HCT116 (cell line): ENCODE data around the gene DNAJC4.

ENCODE experiments used
- CBX3 ChIP-seq: IDR thresholded peaks from 2 replicates; pipeline ENCODE4 v1.6.1; 2012; ENCODE audit warnings: low read depth
- ELF1 ChIP-seq: IDR thresholded peaks from 2 replicates; pipeline ENCODE4 v1.6.1; 2012; ENCODE audit warnings: low read depth, borderline replicate concordance
- EZH2 ChIP-seq: fragments of 200-600 bp; sonication (generic); IDR thresholded peaks from 2 replicates; pipeline ENCODE4 v1.6.1; 2017; ENCODE audit warnings: antibody characterized with exemption, mixed run types
- EZH2phosphoT487 ChIP-seq: fragments of 200-600 bp; IDR thresholded peaks from 2 replicates; pipeline ENCODE4 v1.6.1; 2018; ENCODE audit warnings: antibody characterized with exemption, borderline replicate concordance
- FOSL1 ChIP-seq: IDR thresholded peaks from 2 replicates; pipeline ENCODE4 v1.6.1; 2012; ENCODE audit warnings: low read depth
- JUND ChIP-seq: IDR thresholded peaks from 2 replicates; pipeline ENCODE4 v1.6.1; 2012
- POLR2A ChIP-seq: IDR thresholded peaks from 2 replicates; pipeline ENCODE4 v1.7.0; 2011; ENCODE audit warnings: borderline replicate concordance; ENCODE audit not compliant: insufficient read depth, insufficient read length; ENCODE audit errors: extremely low read depth
- POLR2AphosphoS5 ChIP-seq: IDR thresholded peaks from 2 replicates; pipeline ENCODE4 v1.6.1; 2011; ENCODE audit warnings: mild to moderate bottlenecking, low read depth, low read length, moderate library complexity
- SIN3A ChIP-seq: IDR thresholded peaks from 2 replicates; pipeline ENCODE4 v1.6.1; 2012; ENCODE audit warnings: low read depth
- TF ChIP-seq, protein P1 (sequence below), 3 experiments: fragments of 200-600 bp in 1 of 3; sonication (generic) in 1 of 3; IDR thresholded peaks in 2 of 3; conservative IDR thresholded peaks in 1 of 3; 2 replicates each; pipeline ENCODE4 v1.5.1; 2012 to 2017; ENCODE audit warnings: low read depth in 2 of 3, low read length in 2 of 3, antibody characterized with exemption in 1 of 3, borderline replicate concordance in 1 of 3, control low read depth in 1 of 3, mild to moderate bottlenecking in 1 of 3, mixed read lengths in 1 of 3, mixed run types in 1 of 3, moderate library complexity in 1 of 3; ENCODE audit not compliant: insufficient read depth in 1 of 3
- TF ChIP-seq, protein P2 (sequence below): IDR thresholded peaks from 2 replicates; pipeline ENCODE4 v1.6.1; 2011; ENCODE audit warnings: mild to moderate bottlenecking, low read length, moderate library complexity; ENCODE audit not compliant: insufficient replicate concordance; ENCODE audit errors: extremely low read depth
- TF ChIP-seq, protein P3 (sequence below): IDR thresholded peaks from 2 replicates; pipeline ENCODE4 v1.6.1; 2012
- TF ChIP-seq, protein P4 (sequence below): IDR thresholded peaks from 2 replicates; pipeline ENCODE4 v1.6.1; 2012; ENCODE audit warnings: low read depth

DNA sequence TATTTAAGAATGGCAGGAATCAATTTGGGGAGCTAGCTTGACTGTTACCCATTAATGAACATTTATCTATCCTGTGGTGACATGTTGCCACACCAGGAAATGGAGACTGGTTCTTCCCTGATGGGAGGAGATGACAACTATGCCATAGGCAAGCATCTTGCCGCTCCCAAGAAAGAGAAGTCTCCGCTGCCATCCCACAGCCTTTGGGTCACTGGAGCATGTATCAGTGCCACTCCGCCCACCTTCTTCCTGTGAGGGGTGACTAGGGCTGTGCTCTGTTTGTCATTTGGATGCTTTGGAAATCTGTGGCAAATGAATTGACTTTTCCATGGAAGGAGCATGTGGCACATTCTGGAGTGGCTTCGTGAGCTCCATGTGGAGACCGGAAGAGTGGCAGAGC lies 37.9 kb upstream of the DNAJC4 start:
- TF ChIP-seq, protein P1, sequence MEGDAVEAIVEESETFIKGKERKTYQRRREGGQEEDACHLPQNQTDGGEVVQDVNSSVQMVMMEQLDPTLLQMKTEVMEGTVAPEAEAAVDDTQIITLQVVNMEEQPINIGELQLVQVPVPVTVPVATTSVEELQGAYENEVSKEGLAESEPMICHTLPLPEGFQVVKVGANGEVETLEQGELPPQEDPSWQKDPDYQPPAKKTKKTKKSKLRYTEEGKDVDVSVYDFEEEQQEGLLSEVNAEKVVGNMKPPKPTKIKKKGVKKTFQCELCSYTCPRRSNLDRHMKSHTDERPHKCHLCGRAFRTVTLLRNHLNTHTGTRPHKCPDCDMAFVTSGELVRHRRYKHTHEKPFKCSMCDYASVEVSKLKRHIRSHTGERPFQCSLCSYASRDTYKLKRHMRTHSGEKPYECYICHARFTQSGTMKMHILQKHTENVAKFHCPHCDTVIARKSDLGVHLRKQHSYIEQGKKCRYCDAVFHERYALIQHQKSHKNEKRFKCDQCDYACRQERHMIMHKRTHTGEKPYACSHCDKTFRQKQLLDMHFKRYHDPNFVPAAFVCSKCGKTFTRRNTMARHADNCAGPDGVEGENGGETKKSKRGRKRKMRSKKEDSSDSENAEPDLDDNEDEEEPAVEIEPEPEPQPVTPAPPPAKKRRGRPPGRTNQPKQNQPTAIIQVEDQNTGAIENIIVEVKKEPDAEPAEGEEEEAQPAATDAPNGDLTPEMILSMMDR (IDR thresholded peaks at IDR 0.05 in 2 of 3, conservative IDR thresholded peaks at IDR 0.05 in 1 of 3; ENCODE audit: borderline replicate concordance in 1 of 3, insufficient read depth in 1 of 3, low read depth in 2 of 3, low read length in 2 of 3) = no peak
- TF ChIP-seq JUND (no peak), FOSL1 (no peak), POLR2A (no peak), ELF1 (no peak), EZH2phosphoT487 (no peak), SIN3A (no peak), EZH2 (no peak), CBX3 (no peak), POLR2AphosphoS5 (no peak)
- TF ChIP-seq, protein P2, sequence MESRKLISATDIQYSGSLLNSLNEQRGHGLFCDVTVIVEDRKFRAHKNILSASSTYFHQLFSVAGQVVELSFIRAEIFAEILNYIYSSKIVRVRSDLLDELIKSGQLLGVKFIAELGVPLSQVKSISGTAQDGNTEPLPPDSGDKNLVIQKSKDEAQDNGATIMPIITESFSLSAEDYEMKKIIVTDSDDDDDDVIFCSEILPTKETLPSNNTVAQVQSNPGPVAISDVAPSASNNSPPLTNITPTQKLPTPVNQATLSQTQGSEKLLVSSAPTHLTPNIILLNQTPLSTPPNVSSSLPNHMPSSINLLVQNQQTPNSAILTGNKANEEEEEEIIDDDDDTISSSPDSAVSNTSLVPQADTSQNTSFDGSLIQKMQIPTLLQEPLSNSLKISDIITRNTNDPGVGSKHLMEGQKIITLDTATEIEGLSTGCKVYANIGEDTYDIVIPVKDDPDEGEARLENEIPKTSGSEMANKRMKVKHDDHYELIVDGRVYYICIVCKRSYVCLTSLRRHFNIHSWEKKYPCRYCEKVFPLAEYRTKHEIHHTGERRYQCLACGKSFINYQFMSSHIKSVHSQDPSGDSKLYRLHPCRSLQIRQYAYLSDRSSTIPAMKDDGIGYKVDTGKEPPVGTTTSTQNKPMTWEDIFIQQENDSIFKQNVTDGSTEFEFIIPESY = no peak
- TF ChIP-seq, protein P3, sequence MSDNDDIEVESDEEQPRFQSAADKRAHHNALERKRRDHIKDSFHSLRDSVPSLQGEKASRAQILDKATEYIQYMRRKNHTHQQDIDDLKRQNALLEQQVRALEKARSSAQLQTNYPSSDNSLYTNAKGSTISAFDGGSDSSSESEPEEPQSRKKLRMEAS = no peak
- TF ChIP-seq, protein P4, sequence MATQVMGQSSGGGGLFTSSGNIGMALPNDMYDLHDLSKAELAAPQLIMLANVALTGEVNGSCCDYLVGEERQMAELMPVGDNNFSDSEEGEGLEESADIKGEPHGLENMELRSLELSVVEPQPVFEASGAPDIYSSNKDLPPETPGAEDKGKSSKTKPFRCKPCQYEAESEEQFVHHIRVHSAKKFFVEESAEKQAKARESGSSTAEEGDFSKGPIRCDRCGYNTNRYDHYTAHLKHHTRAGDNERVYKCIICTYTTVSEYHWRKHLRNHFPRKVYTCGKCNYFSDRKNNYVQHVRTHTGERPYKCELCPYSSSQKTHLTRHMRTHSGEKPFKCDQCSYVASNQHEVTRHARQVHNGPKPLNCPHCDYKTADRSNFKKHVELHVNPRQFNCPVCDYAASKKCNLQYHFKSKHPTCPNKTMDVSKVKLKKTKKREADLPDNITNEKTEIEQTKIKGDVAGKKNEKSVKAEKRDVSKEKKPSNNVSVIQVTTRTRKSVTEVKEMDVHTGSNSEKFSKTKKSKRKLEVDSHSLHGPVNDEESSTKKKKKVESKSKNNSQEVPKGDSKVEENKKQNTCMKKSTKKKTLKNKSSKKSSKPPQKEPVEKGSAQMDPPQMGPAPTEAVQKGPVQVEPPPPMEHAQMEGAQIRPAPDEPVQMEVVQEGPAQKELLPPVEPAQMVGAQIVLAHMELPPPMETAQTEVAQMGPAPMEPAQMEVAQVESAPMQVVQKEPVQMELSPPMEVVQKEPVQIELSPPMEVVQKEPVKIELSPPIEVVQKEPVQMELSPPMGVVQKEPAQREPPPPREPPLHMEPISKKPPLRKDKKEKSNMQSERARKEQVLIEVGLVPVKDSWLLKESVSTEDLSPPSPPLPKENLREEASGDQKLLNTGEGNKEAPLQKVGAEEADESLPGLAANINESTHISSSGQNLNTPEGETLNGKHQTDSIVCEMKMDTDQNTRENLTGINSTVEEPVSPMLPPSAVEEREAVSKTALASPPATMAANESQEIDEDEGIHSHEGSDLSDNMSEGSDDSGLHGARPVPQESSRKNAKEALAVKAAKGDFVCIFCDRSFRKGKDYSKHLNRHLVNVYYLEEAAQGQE = no peak
